Fibroblast of lung (primary cell): ENCODE results near the gene MYCL.

Experiments used
- EZH2 ChIP-seq: IDR thresholded peaks from 2 replicates; pipeline ENCODE4 v1.5.1; 2012; ENCODE audit warnings: low read length, control low read depth, mild to moderate bottlenecking; ENCODE audit errors: missing control alignments
- TF ChIP-seq, protein P1 (sequence below), 2 donors: IDR thresholded peaks in 1 of 2; conservative IDR thresholded peaks in 1 of 2; 1 replicate in 1 of 2; 2 replicates in 1 of 2; pipeline ENCODE4 v1.5.1; 2011 to 2012; ENCODE audit warnings: low read length in 2 of 2, control low read depth in 1 of 2, inconsistent platforms in 1 of 2, low read depth in 1 of 2, mild to moderate bottlenecking in 1 of 2

- TF ChIP-seq EZH2: no peak
- TF ChIP-seq, protein P1, sequence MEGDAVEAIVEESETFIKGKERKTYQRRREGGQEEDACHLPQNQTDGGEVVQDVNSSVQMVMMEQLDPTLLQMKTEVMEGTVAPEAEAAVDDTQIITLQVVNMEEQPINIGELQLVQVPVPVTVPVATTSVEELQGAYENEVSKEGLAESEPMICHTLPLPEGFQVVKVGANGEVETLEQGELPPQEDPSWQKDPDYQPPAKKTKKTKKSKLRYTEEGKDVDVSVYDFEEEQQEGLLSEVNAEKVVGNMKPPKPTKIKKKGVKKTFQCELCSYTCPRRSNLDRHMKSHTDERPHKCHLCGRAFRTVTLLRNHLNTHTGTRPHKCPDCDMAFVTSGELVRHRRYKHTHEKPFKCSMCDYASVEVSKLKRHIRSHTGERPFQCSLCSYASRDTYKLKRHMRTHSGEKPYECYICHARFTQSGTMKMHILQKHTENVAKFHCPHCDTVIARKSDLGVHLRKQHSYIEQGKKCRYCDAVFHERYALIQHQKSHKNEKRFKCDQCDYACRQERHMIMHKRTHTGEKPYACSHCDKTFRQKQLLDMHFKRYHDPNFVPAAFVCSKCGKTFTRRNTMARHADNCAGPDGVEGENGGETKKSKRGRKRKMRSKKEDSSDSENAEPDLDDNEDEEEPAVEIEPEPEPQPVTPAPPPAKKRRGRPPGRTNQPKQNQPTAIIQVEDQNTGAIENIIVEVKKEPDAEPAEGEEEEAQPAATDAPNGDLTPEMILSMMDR (conservative IDR thresholded peaks at IDR 0.05 in 1 of 2, IDR thresholded peaks at IDR 0.05 in 1 of 2; ENCODE audit: low read depth in 1 of 2, low read length in 2 of 2): no peak
These were observed 36.0 kb downstream of the MYCL start for GRCh38 chr1:39865762-39866161.
